Left ventricle myocardium inferior (tissue), 1 donor: Measurements from ENCODE around the gene SLC38A6. TPM values are rescaled to one million over a fixed set of nuclear protein-coding genes. Genes with fewer than 3 reads are reported as not detected.

Source experiments
- DNase-seq: peaks from one replicate; pipeline ENCODE4 v3.0.0-alpha.2; 2020
- H3K27ac ChIP-seq: fragments of 200-600 bp; replicated peaks from 2 replicates; pipeline ENCODE4 v1.8.0; 2021
- H3K27me3 ChIP-seq: fragments of 200-600 bp; 2 replicates; pipeline ENCODE4 v1.8.0; 2021; ENCODE audit warnings: low read depth
- H3K36me3 ChIP-seq: fragments of 200-600 bp; 2 replicates; pipeline ENCODE4 v1.8.0; 2021
- H3K4me1 ChIP-seq: fragments of 200-600 bp; 2 replicates; pipeline ENCODE4 v1.8.0; 2021
- H3K4me3 ChIP-seq: fragments of 200-600 bp; 2 replicates; pipeline ENCODE4 v1.8.0; 2021; ENCODE audit warnings: mild to moderate bottlenecking, moderate library complexity
- H3K9me3 ChIP-seq: fragments of 200-600 bp; replicated peaks from 2 replicates; pipeline ENCODE4 v1.8.0; 2021
- CTCF ChIP-seq: fragments of 200-600 bp; IDR thresholded peaks from 2 replicates; pipeline ENCODE4 v1.8.0; 2021; ENCODE audit warnings: antibody characterized with exemption, mild to moderate bottlenecking, borderline replicate concordance
- intact Hi-C: fragments of 100-400 bp; cut with micrococcal nuclease; formaldehyde crosslinking; loops from one replicate; pipeline ENCODE4 v1.11.0; 2022
- long read RNA-seq: library from polyadenylated mRNA; unstranded; transcript quantifications from one replicate; pipeline ENCODE4 v2.0.0, GENCODE V29; 2021
- total RNA-seq: library from RNA; stranded (reverse); fragmentation: NEBNext Ultra II Directional; extraction: Animal tissue kit (Norgen Biotek cat#: 25700); gene quantifications from one replicate; pipeline ENCODE4 v1.2.1, GENCODE V29; 2021
- donor health status: DM: no; HTN: yes; CAD: no; lungs with severe emphysema.

The SLC38A6 gene
- total RNA-seq = 6.3 TPM
- long read RNA-seq, partial matches to known transcripts = 0 of 3 reads
- long read RNA-seq, other reads (novel, unspliced or antisense) = 2 of 3 reads

- TF ChIP-seq CTCF = no peak
- Histone ChIP-seq H3K4me3 (peak within 1 kb of the TSS; percentile 79), H3K27ac (peak within 1 kb of the TSS; percentile 90), H3K36me3 (peaks cover 10% of the 10 kb centered on the region), H3K27me3 (no peaks in the 10 kb centered on the region), H3K4me1 (peaks cover 55% of the 10 kb centered on the region), H3K9me3 (no peaks in the 10 kb centered on the region)
- DNase-seq = peak; percentile 92
- intact Hi-C loops = no loop called here
These were observed at the start of gene SLC38A6, which contains the start of gene TRMT5 for GRCh38 chr14:60980811-60981632. SLC38A6 (plus strand) TSS chr14:60981245; CDS start chr14:60981278, 33 bp downstream. TRMT5 (minus strand) TSS chr14:60981079; CDS start chr14:60980973, 106 bp downstream.

- Histone ChIP-seq H3K4me1 (no peaks in the 10 kb centered on the region), H3K4me3 (no peak overlapping the region), H3K9me3 (no peaks in the 10 kb centered on the region), H3K27ac (no peak overlapping the region), H3K27me3 (no peaks in the 10 kb centered on the region), H3K36me3 (no peaks in the 10 kb centered on the region)
- TF ChIP-seq CTCF = no peak
- no peak for DNase-seq
- intact Hi-C loops = no loop called here
These were observed 47.0 kb upstream of the SLC38A6 start for GRCh38 chr14:60933920-60934655.

DNA sequence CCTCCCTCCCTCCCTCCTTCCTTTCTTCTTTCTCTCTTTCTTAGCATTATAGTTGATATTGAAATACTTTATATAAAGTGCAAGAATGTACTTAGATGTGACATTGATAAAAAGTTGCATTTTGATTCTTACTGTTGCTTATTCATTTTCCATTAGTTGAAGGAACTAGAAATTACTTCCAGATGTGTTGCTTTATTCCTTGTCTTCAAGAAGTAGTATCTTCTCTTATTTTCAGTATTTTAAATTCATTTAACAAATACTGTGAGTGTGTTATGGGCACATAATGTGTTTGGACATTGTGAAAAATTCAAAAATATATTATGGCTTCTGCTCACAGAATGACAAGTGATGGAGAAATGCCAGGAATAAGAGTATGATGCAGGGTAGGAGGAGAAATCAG, 45.7 kb upstream of the SLC38A6 start:
- Histone ChIP-seq H3K27me3 (no peaks in the 10 kb centered on the region), H3K4me1 (no peaks in the 10 kb centered on the region), H3K27ac (no peak overlapping the region), H3K36me3 (no peaks in the 10 kb centered on the region), H3K9me3 (no peaks in the 10 kb centered on the region), H3K4me3 (no peak overlapping the region)
- intact Hi-C loops = no loop called here
- DNase-seq = no peak
- TF ChIP-seq CTCF = no peak

DNA sequence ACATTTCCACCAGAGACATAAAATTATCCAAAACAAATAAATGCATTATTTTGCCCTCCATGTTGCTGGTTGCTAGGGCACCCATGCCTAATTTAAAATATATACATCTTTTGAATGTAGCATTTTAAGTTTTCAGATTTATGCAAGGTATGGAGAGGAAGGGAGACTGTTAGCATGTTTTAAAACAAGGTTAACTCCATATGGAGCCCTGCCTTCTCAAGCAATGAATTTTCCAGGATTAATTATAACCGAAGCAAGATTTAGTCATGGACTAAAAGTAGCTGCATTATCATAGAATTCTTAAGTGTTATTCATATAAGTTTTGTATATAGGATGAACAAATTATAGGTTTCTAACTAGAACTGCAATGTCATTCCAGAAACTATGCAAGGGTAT, 37.4 kb upstream of the SLC38A6 start:
- no peak overlapping the region for H3K4me3 ChIP-seq
- no peaks in the 10 kb centered on the region for H3K9me3 ChIP-seq
- no peaks in the 10 kb centered on the region for H3K27me3 ChIP-seq
- no peak for TF ChIP-seq CTCF
- H3K36me3 ChIP-seq = no peaks in the 10 kb centered on the region
- intact Hi-C loops = no loop called here
- DNase-seq = no peak
- peak overlapping the region; percentile 31 for H3K27ac ChIP-seq
- peaks cover 22% of the 10 kb centered on the region for H3K4me1 ChIP-seq

DNA sequence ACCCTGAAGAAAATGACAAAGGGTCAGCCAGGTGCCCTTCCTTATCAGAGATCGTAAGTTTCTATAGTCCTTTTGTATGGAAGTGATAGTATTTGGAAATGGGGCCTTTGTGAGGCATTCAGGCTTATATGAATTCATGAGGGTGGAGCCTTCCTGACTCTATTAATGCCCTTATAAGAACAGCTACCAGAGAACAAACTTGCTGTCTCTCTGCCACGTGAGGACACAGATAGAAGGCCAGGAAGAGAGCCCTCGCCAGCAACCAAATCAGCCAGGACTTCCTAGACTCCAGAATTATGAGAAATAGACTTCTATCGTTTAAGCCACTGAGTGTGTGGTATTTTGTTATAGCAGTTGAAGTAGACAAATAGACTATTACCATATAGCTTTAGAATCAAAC, 36.8 kb upstream of the SLC38A6 start:
- no peak for DNase-seq
- no peak for TF ChIP-seq CTCF
- Histone ChIP-seq H3K27me3 (no peaks in the 10 kb centered on the region), H3K36me3 (no peaks in the 10 kb centered on the region), H3K4me3 (no peak overlapping the region), H3K9me3 (no peaks in the 10 kb centered on the region), H3K4me1 (peaks cover 22% of the 10 kb centered on the region), H3K27ac (peak overlapping the region; percentile 31)
- intact Hi-C loops = no loop called here
